Esophagus squamous epithelium (tissue), 4 donors: ENCODE measurements around the gene ACTL6A.
A peak's percentile ranks its signal among the peaks of the same experiment; 100 is the strongest.

ENCODE experiments used
- CTCF ChIP-seq, 6 experiments: fragments of 450-650 bp in 4 of 6; fragments of 200-600 bp in 2 of 6; sonication (generic) in 2 of 6; IDR thresholded peaks; one replicate each; pipeline ENCODE4 v1.5.1; 2016 to 2019; ENCODE audit warnings: antibody characterized with exemption in 6 of 6, mild to moderate bottlenecking in 4 of 6, moderate library complexity in 4 of 6
- POLR2A ChIP-seq, 4 donors: fragments of 450-650 bp; IDR thresholded peaks; one replicate each; pipeline ENCODE4 v1.6.1; 2017; ENCODE audit warnings: antibody characterized with exemption in 4 of 4, mild to moderate bottlenecking in 4 of 4, moderate library complexity in 3 of 4

- TF ChIP-seq CTCF (IDR thresholded peaks at IDR 0.05) = no peak
- TF ChIP-seq POLR2A (IDR thresholded peaks at IDR 0.05) = peak in 3 of 4 donors; percentile 40 to 75 (median 58)
Observed at GRCh38 chr3:179604321-179605078, 41.8 kb downstream of the ACTL6A start, which contains the start of the genes MRPL47 and NDUFB5.
